Measurements from ENCODE around the gene PCNX2. TPM values are rescaled to one million over a fixed set of nuclear protein-coding genes. Genes with fewer than 3 reads are reported as not detected.

PCNX2 gene
- total and polyA plus RNA-seq, 2 of the 8 experiments (the other 6 are each of a cell fraction or from before 2014, with no cell fraction given) = 46.1 to 57.6 TPM

DNA sequence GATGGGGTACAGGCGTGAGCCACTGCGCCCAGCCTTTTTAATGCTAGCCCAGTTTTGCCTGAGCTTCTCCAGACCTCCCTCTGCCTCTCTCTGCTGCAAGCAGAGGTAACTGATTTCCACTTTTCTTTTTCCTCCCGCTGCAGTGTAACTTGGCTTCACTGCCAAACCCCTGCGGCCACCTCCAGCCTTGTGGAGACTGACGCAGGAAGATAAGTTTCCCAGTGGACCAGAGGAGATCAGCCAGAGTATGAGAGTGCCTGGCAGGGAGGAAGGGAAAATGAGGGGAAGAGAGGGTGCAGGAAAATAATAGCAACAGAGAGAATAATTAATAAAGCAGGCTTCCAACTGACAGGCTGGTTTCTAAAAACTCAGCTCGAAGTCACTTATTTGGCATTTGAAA is 143.7 kb downstream of the PCNX2 start:
- no peak overlapping the region for H2BK20ac ChIP-seq (ENCODE audit: low read length)
- no peak overlapping the region for H4K91ac ChIP-seq (replicated peaks; ENCODE audit: insufficient read length, low read length)
- H3K14ac ChIP-seq (ENCODE audit: insufficient read length) = no peak overlapping the region
- no peak overlapping the region for H2BK5ac ChIP-seq (ENCODE audit: low read depth, low read length)
- H3K9me3 ChIP-seq (ENCODE audit: insufficient read depth in 2 of 2, low read depth in 1 of 2, low read length in 1 of 2) = no peaks in the 10 kb centered on the region
- no peak overlapping the region for H3K18ac ChIP-seq (ENCODE audit: extremely low read depth, low read length)
- no peaks in the 10 kb centered on the region for H3K79me2 ChIP-seq (ENCODE audit: control insufficient read depth in 1 of 2, insufficient read depth in 2 of 2, low read length in 2 of 2)
- H4K20me1 ChIP-seq (replicated peaks in 1 of 2; ENCODE audit: control insufficient read depth in 1 of 2, insufficient read depth in 2 of 2, low read length in 2 of 2) = no peaks in the 10 kb centered on the region
- H2AFZ ChIP-seq (ENCODE audit: low read length) = no peak overlapping the region
- no peak overlapping the region for H2BK12ac ChIP-seq (ENCODE audit: low read depth, low read length)
- no peaks in the 10 kb centered on the region for H3K23me2 ChIP-seq (ENCODE audit: low read depth, low read length)
- no peak overlapping the region for H3K4me3 ChIP-seq (ENCODE audit: extremely low read depth in 1 of 4, insufficient read depth in 2 of 4, low read depth in 3 of 4, low read length in 4 of 4)
- H3K9ac ChIP-seq (replicated peaks in 1 of 4; ENCODE audit: extremely low read depth in 1 of 4, low read depth in 3 of 4, low read length in 3 of 4) = no peak overlapping the region
- no peak overlapping the region for H2BK120ac ChIP-seq (replicated peaks; ENCODE audit: low read depth, low read length)
- no peak overlapping the region for H3K4ac ChIP-seq (replicated peaks; ENCODE audit: insufficient read length, low read depth, low read length)
- peaks cover 0 to 6% (median 3%) of the 10 kb centered on the region in 4 experiments; a peak in 6 of 8 replicates for H3K36me3 ChIP-seq (ENCODE audit: control insufficient read depth in 2 of 4, insufficient read depth in 4 of 4, low read length in 3 of 4)
- 94% methylated on average over 6 of the region's 6 CpGs; no CpG with 5 or more reads in 1 of the 2 experiments for WGBS, 2 experiments (ENCODE audit: extremely low coverage in 1 of 2, insufficient coverage in 1 of 2, insufficient read length in 1 of 2, insufficient replicate concordance in 2 of 2, low coverage in 1 of 2, low lambda C conversion rate in 2 of 2, missing lambda C conversion rate in 1 of 2)
- no peak overlapping the region for H3K56ac ChIP-seq (replicated peaks; ENCODE audit: insufficient read length, low read depth, low read length)
- no peaks in the 10 kb centered on the region for H3K4me1 ChIP-seq (replicated peaks in 1 of 4; ENCODE audit: control insufficient read depth in 3 of 4, insufficient read depth in 4 of 4, low read length in 3 of 4)
- DNase-seq (ENCODE audit: low read depth in 1 of 2, low spot score in 2 of 2) = no peak
- no peak overlapping the region for H3K4me2 ChIP-seq (ENCODE audit: insufficient read depth in 1 of 2, low read depth in 2 of 2, low read length in 2 of 2)
- ChIA-PET POLR2A (ENCODE audit: partially characterized antibody) (interaction anchor here (1.4 to 2.1 kb wide), 2 partner anchors 9 to 13 kb away, joined by 4 to 7 read pairs; no protein-coding TSS in a partner anchor), CTCF (ENCODE audit: partially characterized antibody) (interaction anchor here (0.7 kb wide), 1 partner anchor 21 kb away, joined by 3 read pairs; no protein-coding TSS in a partner anchor)
- no peak overlapping the region for H4K8ac ChIP-seq (ENCODE audit: extremely low read depth, insufficient read depth, low read length)
- H3K27ac ChIP-seq (ENCODE audit: low read depth, low read length) = no peak overlapping the region
- H3K23ac ChIP-seq (ENCODE audit: insufficient read length) = no peak overlapping the region
- H2BK15ac ChIP-seq (ENCODE audit: low read length) = no peak overlapping the region
- H3K27me3 ChIP-seq (replicated peaks in 1 of 4; ENCODE audit: control insufficient read depth in 3 of 4, extremely low read depth in 1 of 4, insufficient read depth in 3 of 4, low read length in 3 of 4) = no peaks in the 10 kb centered on the region
- no peak for FAIRE-seq
- no peaks in the 10 kb centered on the region for H3K79me1 ChIP-seq (ENCODE audit: low read depth, low read length)
- H4K5ac ChIP-seq (ENCODE audit: insufficient read length, low read depth, low read length) = no peak overlapping the region
- H2AK5ac ChIP-seq (ENCODE audit: low read depth, low read length) = no peak overlapping the region
- TF ChIP-seq KDM5A (IDR thresholded peaks at IDR 0.05; ENCODE audit: low read length) = no peak
- TF ChIP-seq CTBP2 (IDR thresholded peaks at IDR 0.05; ENCODE audit: borderline replicate concordance, insufficient read depth, insufficient read length, low read length) = no peak
- no peak for TF ChIP-seq JUND (IDR thresholded peaks at IDR 0.05; ENCODE audit: low read length)
- no peak for TF ChIP-seq HDAC2 (IDR thresholded peaks at IDR 0.05; ENCODE audit: borderline replicate concordance in 1 of 2, low read depth in 2 of 2, low read length in 2 of 2)
- no peak for TF ChIP-seq SP4 (IDR thresholded peaks at IDR 0.05; ENCODE audit: low read length)
- no peak for TF ChIP-seq TBP (IDR thresholded peaks at IDR 0.05; ENCODE audit: low read depth, low read length)
- TF ChIP-seq NRF1 (IDR thresholded peaks at IDR 0.05; ENCODE audit: low read depth, low read length) = no peak
- no peak for TF ChIP-seq GTF2F1 (IDR thresholded peaks at IDR 0.05; ENCODE audit: borderline replicate concordance, low read depth, low read length)
- TF ChIP-seq SIN3A (conservative IDR thresholded peaks at IDR 0.05 in 1 of 2, IDR thresholded peaks at IDR 0.05 in 1 of 2; ENCODE audit: low read depth in 1 of 2, low read length in 2 of 2) = no peak
- TF ChIP-seq CHD1 (IDR thresholded peaks at IDR 0.05; ENCODE audit: low read depth, low read length) = no peak
- TF ChIP-seq, protein P1, sequence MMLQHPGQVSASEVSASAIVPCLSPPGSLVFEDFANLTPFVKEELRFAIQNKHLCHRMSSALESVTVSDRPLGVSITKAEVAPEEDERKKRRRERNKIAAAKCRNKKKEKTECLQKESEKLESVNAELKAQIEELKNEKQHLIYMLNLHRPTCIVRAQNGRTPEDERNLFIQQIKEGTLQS (IDR thresholded peaks at IDR 0.05; ENCODE audit: insufficient read depth, low read depth, low read length) = no peak
- TF ChIP-seq EGR1 (IDR thresholded peaks at IDR 0.05; ENCODE audit: borderline replicate concordance, low read depth, low read length) = no peak
- no peak for TF ChIP-seq ZNF274 (IDR thresholded peaks at IDR 0.05; ENCODE audit: borderline replicate concordance, extremely low read depth, low read length)
- TF ChIP-seq SP2 (IDR thresholded peaks at IDR 0.05; ENCODE audit: low read length) = no peak
